Fibroblast of the aortic adventitia (primary cell): ENCODE results near the gene CRBN. TPM values are rescaled to one million over a fixed set of nuclear protein-coding genes. Genes with fewer than 3 reads are reported as not detected.

Experiments
- DNase-seq: peaks from one replicate; pipeline ENCODE4 v3.0.0-alpha.2; 2010; ENCODE audit warnings: low read depth
- H3K4me3 ChIP-seq: 2 replicates; pipeline ENCODE4 v1.5.1; 2011; ENCODE audit warnings: low read depth, mild to moderate bottlenecking, control low read depth, low read length, moderate library complexity
- total RNA-seq: library from RNA; depleted of rRNA; stranded (reverse); fragments of >200 nt; gene quantifications from 2 replicates; pipeline ENCODE4 v1.2.3, GENCODE V29; 2012; ENCODE audit warnings: low replicate concordance
- TF ChIP-seq, protein P1 (sequence below): IDR thresholded peaks from 2 replicates; pipeline ENCODE4 v1.5.1; 2011; ENCODE audit warnings: mild to moderate bottlenecking, low read length, control low read depth, inconsistent platforms; ENCODE audit not compliant: insufficient read depth

The CRBN gene
- total RNA-seq, 1 donor = 70.9 TPM

DNA sequence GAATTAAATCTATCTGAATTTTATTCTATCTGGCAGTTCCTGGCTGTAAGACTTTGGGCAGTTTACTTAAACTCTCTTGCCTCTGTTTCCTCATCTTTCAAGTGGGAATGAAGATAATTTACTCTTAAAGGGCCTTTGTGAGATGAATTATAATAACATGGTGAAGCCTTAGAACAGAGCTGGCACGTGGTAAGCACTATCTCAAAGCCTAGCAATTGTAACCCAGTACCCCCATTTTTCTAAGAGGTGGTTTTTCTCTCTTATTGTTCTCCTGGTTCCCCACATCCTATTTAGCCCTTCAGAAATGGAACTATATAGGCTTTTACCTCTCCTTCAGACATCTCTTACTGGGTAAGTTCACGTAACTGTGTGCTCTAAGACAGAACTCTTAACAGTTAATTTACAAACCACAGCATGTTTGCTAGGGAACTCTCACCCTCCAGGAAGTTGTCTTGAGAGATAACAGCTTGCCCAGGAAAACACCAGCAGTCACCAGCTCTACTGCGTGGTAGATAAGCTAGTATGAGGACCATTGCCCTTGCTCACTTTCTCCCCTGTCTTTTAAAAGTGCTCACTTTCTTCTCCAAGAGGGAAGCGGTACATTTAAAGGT, 12.3 kb upstream of the CRBN start:
- H3K4me3 ChIP-seq = no peak overlapping the region
- DNase-seq = no peak
- TF ChIP-seq, protein P1, sequence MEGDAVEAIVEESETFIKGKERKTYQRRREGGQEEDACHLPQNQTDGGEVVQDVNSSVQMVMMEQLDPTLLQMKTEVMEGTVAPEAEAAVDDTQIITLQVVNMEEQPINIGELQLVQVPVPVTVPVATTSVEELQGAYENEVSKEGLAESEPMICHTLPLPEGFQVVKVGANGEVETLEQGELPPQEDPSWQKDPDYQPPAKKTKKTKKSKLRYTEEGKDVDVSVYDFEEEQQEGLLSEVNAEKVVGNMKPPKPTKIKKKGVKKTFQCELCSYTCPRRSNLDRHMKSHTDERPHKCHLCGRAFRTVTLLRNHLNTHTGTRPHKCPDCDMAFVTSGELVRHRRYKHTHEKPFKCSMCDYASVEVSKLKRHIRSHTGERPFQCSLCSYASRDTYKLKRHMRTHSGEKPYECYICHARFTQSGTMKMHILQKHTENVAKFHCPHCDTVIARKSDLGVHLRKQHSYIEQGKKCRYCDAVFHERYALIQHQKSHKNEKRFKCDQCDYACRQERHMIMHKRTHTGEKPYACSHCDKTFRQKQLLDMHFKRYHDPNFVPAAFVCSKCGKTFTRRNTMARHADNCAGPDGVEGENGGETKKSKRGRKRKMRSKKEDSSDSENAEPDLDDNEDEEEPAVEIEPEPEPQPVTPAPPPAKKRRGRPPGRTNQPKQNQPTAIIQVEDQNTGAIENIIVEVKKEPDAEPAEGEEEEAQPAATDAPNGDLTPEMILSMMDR = no peak

DNA sequence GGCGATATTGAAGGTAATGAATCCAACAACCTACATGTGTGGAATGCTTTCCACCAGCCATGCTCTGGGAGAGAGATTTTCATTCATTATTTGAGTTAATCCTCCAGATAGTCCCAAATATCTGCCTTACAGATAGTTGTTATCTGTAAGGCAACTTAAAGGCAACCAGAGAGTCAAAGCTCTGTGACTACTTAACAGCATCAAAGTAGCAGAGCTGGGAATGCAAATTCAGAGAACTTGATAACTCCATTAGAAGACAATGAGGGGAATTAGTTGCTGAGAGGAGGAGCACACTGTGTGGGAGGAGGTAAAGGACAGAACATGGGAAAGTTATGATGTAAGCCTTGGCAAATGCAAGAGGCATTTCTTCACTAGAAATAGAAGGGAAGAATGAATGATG, 10.5 kb upstream of the CRBN start:
- no peak overlapping the region for H3K4me3 ChIP-seq
- DNase-seq = no peak
- TF ChIP-seq, protein P1 = no peak

DNA sequence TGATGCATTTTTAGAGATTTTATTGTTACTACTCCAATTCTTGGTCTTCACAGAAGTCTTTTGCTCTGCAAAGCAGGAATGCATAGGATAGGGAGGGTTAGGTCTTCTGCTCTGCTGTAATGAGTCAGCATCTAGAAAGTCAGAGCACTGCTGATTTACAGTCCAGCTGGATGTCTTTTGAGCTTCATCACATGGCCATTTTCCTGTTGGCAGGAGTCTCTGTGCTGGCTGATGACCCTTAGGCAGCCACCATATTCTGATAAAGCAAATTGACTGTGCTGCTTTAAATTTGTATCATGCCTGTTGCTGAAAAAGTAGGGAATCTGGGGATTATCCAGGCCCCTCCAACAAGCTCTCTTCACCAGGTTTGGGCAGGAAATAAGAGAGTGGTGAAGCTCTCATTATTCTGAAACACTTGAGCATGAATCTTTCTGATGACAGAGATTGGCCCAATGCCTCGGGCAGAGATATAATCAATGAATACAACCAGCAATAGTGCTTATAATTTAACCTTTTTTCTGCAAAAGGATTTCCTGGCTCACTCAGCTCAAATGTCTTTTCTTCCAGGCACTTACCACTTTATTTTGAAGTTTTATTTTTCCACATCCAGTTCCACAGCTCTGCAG, 9.7 kb upstream of the CRBN start:
- no peak overlapping the region for H3K4me3 ChIP-seq
- TF ChIP-seq, protein P1 = no peak
- peak; percentile 56 for DNase-seq

DNA sequence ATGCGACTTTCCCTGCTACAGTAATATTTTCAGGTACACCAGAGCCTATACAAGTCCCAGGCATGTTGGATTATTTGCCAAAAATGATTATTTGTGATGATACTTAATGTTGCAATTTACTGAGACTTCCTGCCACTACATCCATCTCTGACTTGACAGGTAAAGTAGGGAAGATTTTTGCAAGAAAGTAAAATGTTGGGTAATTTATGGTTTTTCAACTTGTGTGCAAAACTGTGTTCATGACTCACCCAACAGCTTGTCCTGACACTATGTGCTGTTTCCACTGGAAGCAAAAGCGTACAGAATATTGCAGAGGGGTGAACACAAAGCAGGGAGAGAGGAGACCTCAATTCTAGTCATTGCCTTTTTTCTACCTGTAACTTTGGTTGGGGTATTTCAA, 5.4 kb upstream of the CRBN start:
- DNase-seq = no peak
- TF ChIP-seq, protein P1 = no peak
- no peak overlapping the region for H3K4me3 ChIP-seq

DNA sequence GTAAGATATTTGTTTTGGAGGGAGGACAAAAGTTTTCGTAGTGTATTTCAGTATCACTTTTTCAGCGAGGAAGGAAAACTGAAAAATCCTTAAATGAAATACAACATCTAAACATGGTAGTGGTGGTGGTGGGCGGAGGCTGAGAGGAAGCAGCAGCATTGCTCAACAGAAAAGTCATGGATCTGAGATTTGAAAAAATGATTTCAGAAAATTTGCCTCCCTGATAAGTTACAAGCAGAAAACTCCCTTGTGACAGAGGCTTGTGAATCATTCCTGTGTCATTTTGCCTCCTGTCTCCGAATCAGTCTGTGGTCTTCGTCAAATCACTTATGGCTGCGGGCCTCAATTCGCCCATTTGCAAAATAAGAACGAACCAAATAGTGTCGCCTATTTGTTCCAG, 965 bp upstream of the CRBN start:
- H3K4me3 ChIP-seq = no peak overlapping the region
- TF ChIP-seq, protein P1 = no peak
- DNase-seq = no peak

DNA sequence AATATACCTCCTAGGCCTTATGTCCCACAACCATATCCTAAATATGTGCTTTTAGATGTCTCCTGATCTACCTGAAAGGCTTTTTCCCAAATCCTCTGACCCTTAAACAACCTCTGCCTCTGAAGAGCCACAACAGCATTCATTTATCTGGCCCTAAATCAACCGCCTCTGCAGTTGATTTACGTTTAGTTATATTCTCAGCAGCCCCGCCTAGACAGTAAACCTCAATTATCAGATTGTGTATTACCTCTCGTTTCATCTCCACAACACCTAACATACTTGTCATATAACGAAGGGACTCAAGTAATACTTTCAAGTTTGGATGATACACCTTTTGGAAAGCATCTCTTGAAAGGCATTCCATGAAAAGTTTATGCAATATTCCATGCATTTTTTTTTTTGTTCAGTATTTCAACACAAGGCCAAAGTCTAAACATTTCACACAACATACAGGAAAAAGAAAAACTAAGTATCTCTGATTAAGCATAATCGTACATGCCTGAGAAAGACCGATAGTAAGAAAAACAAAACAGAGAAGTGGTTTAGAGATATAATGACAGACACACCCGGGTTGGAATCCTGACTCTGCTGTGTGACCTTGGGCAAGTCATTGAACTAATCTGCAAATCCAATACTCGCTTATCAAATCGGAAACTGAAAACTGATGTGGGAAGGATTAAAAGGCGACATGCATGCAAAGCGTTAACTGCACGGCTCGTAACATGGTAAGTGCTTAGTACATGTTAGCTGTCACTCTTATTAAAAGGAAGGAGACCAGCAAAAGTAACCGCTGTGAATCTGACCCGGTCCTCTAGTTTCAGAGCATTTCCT, 778 bp downstream of the CRBN start:
- TF ChIP-seq, protein P1 = no peak
- H3K4me3 ChIP-seq = peak overlapping the region; percentile 100
- DNase-seq = no peak
